ENCODE results near the gene TENM4.
A peak's percentile ranks its signal among the peaks of the same experiment; 100 is the strongest.

TENM4 gene

GRCh38 chr11:78820741-78821140 is 620.1 kb downstream of the TENM4 start:
- no peak for DNase-seq (ENCODE audit: low read depth)
- H3K4me3 ChIP-seq (ENCODE audit: low read depth, low read length): no peak overlapping the region
- TF ChIP-seq CTCF (conservative IDR thresholded peaks at IDR 0.05; ENCODE audit: low read depth, low read length): no peak

GRCh38 chr11:78818201-78818600 is 622.6 kb downstream of the TENM4 start:
- no peak for DNase-seq (ENCODE audit: low read depth)
- H3K4me3 ChIP-seq (ENCODE audit: low read depth, low read length): no peak overlapping the region
- no peak for TF ChIP-seq CTCF (conservative IDR thresholded peaks at IDR 0.05; ENCODE audit: low read depth, low read length)

- no peak for DNase-seq (ENCODE audit: low read depth)
Measured at GRCh38 chr11:78815831-78816230, 625.0 kb downstream of the TENM4 start.

GRCh38 chr11:78812513-78813293 is 628.1 kb downstream of the TENM4 start:
- DNase-seq (ENCODE audit: low read depth): peak; percentile 51
- peak; percentile 37 for TF ChIP-seq CTCF (conservative IDR thresholded peaks at IDR 0.05; ENCODE audit: low read depth, low read length)
- no peak overlapping the region for H3K4me3 ChIP-seq (ENCODE audit: low read depth, low read length)

More at GRCh38 chr11:78815831-78816230, 625.0 kb downstream of the TENM4 start:
- H3K4me3 ChIP-seq (ENCODE audit: low read depth, low read length): no peak overlapping the region
- no peak for TF ChIP-seq CTCF (conservative IDR thresholded peaks at IDR 0.05; ENCODE audit: low read depth, low read length)

- TF ChIP-seq CTCF (conservative IDR thresholded peaks at IDR 0.05; ENCODE audit: low read depth, low read length): no peak
- H3K4me3 ChIP-seq (ENCODE audit: low read depth, low read length): no peak overlapping the region
- DNase-seq (ENCODE audit: low read depth): no peak
Measured at GRCh38 chr11:78810559-78811009, 630.2 kb downstream of the TENM4 start.

GRCh38 chr11:78809931-78810541 is 630.8 kb downstream of the TENM4 start:
- no peak overlapping the region for H3K4me3 ChIP-seq (ENCODE audit: low read depth, low read length)
- no peak for DNase-seq (ENCODE audit: low read depth)
- TF ChIP-seq CTCF (conservative IDR thresholded peaks at IDR 0.05; ENCODE audit: low read depth, low read length): no peak

Data from choroid plexus epithelial cell (primary cell).